Measurements from ENCODE around the gene DZIP3.

GRCh38 chr3:108602249-108602934, 12.9 kb downstream of the DZIP3 start:
- no peak for TF ChIP-seq POLR2A (IDR thresholded peaks at IDR 0.05)
- no peak for TF ChIP-seq CTCF (IDR thresholded peaks at IDR 0.05)

Measured in lower leg skin (tissue), 3 donors.